ENCODE data around the gene CAPN5. TPM values are rescaled to one million over a fixed set of nuclear protein-coding genes. Genes with fewer than 3 reads are reported as not detected.

The CAPN5 gene
- total RNA-seq, 1 donor from 2014 or later, result 0.71 TPM

DNA sequence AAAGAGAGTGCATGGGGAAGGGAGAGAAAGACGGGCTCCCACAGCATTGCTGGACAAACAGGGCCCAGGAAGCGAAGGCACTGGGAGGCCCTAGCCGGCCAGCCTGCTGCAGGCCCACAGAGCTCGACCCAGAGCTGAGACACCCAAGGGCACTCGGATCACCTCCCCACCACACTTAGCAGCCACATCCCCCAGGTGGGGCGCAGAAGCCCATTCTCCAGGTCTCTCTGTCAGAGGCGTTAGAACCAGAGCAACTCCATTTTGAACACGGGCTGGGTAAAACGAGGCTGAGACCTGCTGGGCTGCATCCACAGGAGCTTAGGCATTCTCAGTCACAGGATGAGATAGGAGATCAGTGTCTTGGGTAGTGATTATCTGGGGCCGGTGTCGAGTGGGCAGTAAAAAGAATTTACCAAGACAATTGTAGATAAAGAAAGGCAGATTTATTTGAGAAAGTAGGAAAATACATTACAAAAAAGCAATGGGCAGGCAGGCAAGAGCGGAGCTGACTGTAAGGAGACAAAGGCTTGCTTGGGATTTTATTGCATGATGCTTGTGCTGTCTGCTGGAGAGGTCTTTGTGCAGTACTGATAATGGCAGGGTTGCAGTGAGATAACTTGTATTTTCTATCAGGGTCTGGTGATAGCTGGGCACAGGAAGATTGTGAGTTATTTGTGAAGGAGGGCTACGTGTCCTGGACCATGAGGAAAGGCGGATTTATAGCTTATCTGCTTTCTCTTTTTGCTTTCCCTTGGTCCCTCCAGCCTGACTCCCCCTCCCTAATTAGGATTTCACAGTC, 13.4 kb upstream of the CAPN5 start:
- POLR2A ChIA-PET, result no interaction called here
- no peak overlapping the region for H3K4me3 Mint-ChIP-seq
- no peaks in the 10 kb centered on the region for H3K36me3 Mint-ChIP-seq (ENCODE audit: low read depth)
- no peaks in the 10 kb centered on the region for H3K27me3 Mint-ChIP-seq
- intact Hi-C loops (cut with micrococcal nuclease), result no loop called here
- no peak for TF ChIP-seq CTCF (IDR thresholded peaks at IDR 0.05)
- CTCF ChIA-PET, result no interaction called here
- H3K4me1 Mint-ChIP-seq, result no peaks in the 10 kb centered on the region
- ATAC-seq (ENCODE audit: low read depth), result no peak
- H3K27ac Mint-ChIP-seq, result no peak overlapping the region
- peaks cover 4% of the 10 kb centered on the region for H3K9me3 Mint-ChIP-seq
- DNase-seq, result no peak

- Mint-ChIP-seq H3K4me3 (no peak overlapping the region), H3K9me3 (peaks cover 4% of the 10 kb centered on the region), H3K4me1 (no peaks in the 10 kb centered on the region), H3K36me3 (ENCODE audit: low read depth) (no peaks in the 10 kb centered on the region), H3K27ac (no peak overlapping the region), H3K27me3 (no peaks in the 10 kb centered on the region)
- intact Hi-C loops (cut with micrococcal nuclease), result no loop called here
- no peak for TF ChIP-seq CTCF (IDR thresholded peaks at IDR 0.05)
- ATAC-seq (ENCODE audit: low read depth), result no peak
- CTCF ChIA-PET, result no interaction called here
- no peak for DNase-seq
- POLR2A ChIA-PET, result no interaction called here
These were observed 12.7 kb upstream of the CAPN5 start for GRCh38 chr11:77054084-77054483.

DNA sequence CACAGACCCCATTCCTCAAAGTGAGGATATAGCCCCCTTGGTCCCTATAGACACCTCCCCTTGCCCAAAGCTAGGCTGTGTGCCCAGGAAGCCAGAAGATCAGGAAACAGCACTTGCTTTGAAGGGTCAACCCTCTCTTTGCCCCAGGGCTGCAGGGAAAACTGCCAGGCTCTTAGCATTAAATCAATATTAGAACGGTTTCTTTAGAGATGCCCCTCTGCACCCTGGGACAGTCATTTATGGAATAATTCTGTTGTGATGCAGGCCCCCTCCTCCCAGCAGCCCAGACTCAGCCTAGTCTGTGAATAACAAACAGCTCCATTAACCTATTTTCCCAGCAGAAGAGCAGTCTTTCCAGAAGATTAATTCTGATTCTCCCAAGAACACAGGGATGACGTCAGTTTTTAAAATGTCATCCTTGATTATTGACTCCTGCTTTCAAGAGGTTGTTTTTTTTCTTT, 11.6 kb upstream of the CAPN5 start:
- no peak overlapping the region for H3K4me3 Mint-ChIP-seq
- peaks cover 4% of the 10 kb centered on the region for H3K9me3 Mint-ChIP-seq
- H3K27ac Mint-ChIP-seq, result no peak overlapping the region
- H3K27me3 Mint-ChIP-seq, result no peaks in the 10 kb centered on the region
- no peaks in the 10 kb centered on the region for H3K36me3 Mint-ChIP-seq (ENCODE audit: low read depth)
- ChIA-PET CTCF (interaction anchor here (1.1 kb wide), 1 partner anchor 36 kb away, joined by 4 read pairs; no protein-coding TSS in a partner anchor), POLR2A (interaction anchor here (0.7 kb wide), 1 partner anchor 818 kb away, joined by 3 read pairs; no protein-coding TSS in a partner anchor)
- intact Hi-C loops (cut with micrococcal nuclease), result no loop called here
- TF ChIP-seq CTCF (IDR thresholded peaks at IDR 0.05), result no peak
- DNase-seq, result no peak
- ATAC-seq (ENCODE audit: low read depth), result no peak
- H3K4me1 Mint-ChIP-seq, result no peaks in the 10 kb centered on the region

- no peak for DNase-seq
- no peaks in the 10 kb centered on the region for H3K27me3 Mint-ChIP-seq
- TF ChIP-seq CTCF (IDR thresholded peaks at IDR 0.05), result no peak
- H3K36me3 Mint-ChIP-seq (ENCODE audit: low read depth), result no peaks in the 10 kb centered on the region
- ChIA-PET CTCF (no interaction called here), POLR2A (no interaction called here)
- ATAC-seq (ENCODE audit: low read depth), result no peak
- H3K4me3 Mint-ChIP-seq, result no peak overlapping the region
- intact Hi-C loops (cut with micrococcal nuclease), result no loop called here
- H3K27ac Mint-ChIP-seq, result no peak overlapping the region
- peaks cover 4% of the 10 kb centered on the region for H3K9me3 Mint-ChIP-seq
- no peaks in the 10 kb centered on the region for H3K4me1 Mint-ChIP-seq
These were observed 10.9 kb upstream of the CAPN5 start for GRCh38 chr11:77055913-77056312.

- Mint-ChIP-seq H3K27ac (no peak overlapping the region), H3K36me3 (ENCODE audit: low read depth) (no peaks in the 10 kb centered on the region), H3K27me3 (no peaks in the 10 kb centered on the region), H3K4me1 (no peaks in the 10 kb centered on the region), H3K9me3 (peaks cover 6% of the 10 kb centered on the region), H3K4me3 (no peak overlapping the region)
- intact Hi-C loops (cut with micrococcal nuclease), result no loop called here
- DNase-seq (no peak), ATAC-seq (ENCODE audit: low read depth) (no peak)
- no peak for TF ChIP-seq CTCF (IDR thresholded peaks at IDR 0.05)
- CTCF ChIA-PET, result interaction anchor here (1.9 kb wide), 1 partner anchor 9 kb away, joined by 5 read pairs; no protein-coding TSS in a partner anchor
- POLR2A ChIA-PET, result no interaction called here
These were observed 9.9 kb upstream of the CAPN5 start for GRCh38 chr11:77056814-77057402.
